ENCODE measurements around the gene SOX18. TPM values are rescaled to one million over a fixed set of nuclear protein-coding genes. Genes with fewer than 3 reads are reported as not detected.

The SOX18 gene
- total and polyA plus RNA-seq, 2 of the 8 experiments (the other 6 are each of a cell fraction or from before 2014, with no cell fraction given), result 0.09 TPM; not detected in 1

GRCh38 chr20:64077541-64077875 lies 28.1 kb upstream of the SOX18 start:
- Histone ChIP-seq H2BK5ac (ENCODE audit: low read depth, low read length) (no peak overlapping the region), H3K9me3 (ENCODE audit: insufficient read depth in 2 of 2, low read depth in 1 of 2, low read length in 1 of 2) (no peaks in the 10 kb centered on the region), H2BK20ac (ENCODE audit: low read length) (no peak overlapping the region), H3K23ac (ENCODE audit: insufficient read length) (no peak overlapping the region), H3K27ac (ENCODE audit: low read depth, low read length) (no peak overlapping the region), H3K4me1 (replicated peaks in 1 of 4; ENCODE audit: control insufficient read depth in 3 of 4, insufficient read depth in 4 of 4, low read length in 3 of 4) (peaks cover 0 to 19% (median 10%) of the 10 kb centered on the region in 4 experiments; a peak in 5 of 7 replicates), H3K27me3 (replicated peaks in 1 of 4; ENCODE audit: control insufficient read depth in 3 of 4, extremely low read depth in 1 of 4, insufficient read depth in 3 of 4, low read length in 3 of 4) (peaks cover 1 to 20% (median 15%) of the 10 kb centered on the region in 4 experiments; a peak in 6 of 7 replicates), H3K79me1 (ENCODE audit: low read depth, low read length) (no peaks in the 10 kb centered on the region), H3K56ac (replicated peaks; ENCODE audit: insufficient read length, low read depth, low read length) (no peak overlapping the region), H4K20me1 (replicated peaks in 1 of 2; ENCODE audit: control insufficient read depth in 1 of 2, insufficient read depth in 2 of 2, low read length in 2 of 2) (peaks cover 0 to 4% of the 10 kb centered on the region in 2 experiments), H3K9ac (replicated peaks in 1 of 4; ENCODE audit: extremely low read depth in 1 of 4, low read depth in 3 of 4, low read length in 3 of 4) (no peak overlapping the region), H2BK15ac (ENCODE audit: low read length) (no peak overlapping the region), H3K4ac (replicated peaks; ENCODE audit: insufficient read length, low read depth, low read length) (no peak overlapping the region), H3K36me3 (ENCODE audit: control insufficient read depth in 2 of 4, insufficient read depth in 4 of 4, low read length in 3 of 4) (peaks cover 0 to 6% (median 3%) of the 10 kb centered on the region in 4 experiments; a peak in 3 of 8 replicates), H3K18ac (ENCODE audit: extremely low read depth, low read length) (no peak overlapping the region; the same call in 1 of the 2 replicates), H2BK120ac (replicated peaks; ENCODE audit: low read depth, low read length) (no peak overlapping the region), H4K5ac (ENCODE audit: insufficient read length, low read depth, low read length) (no peak overlapping the region), H4K91ac (replicated peaks; ENCODE audit: insufficient read length, low read length) (no peak overlapping the region), H2AFZ (ENCODE audit: low read length) (no peak overlapping the region), H3K23me2 (ENCODE audit: low read depth, low read length) (peaks cover 11% of the 10 kb centered on the region; the same call in 1 of the 2 replicates), H4K8ac (ENCODE audit: extremely low read depth, insufficient read depth, low read length) (peak overlapping the region; percentile 25; the same call in 1 of the 2 replicates), H2AK5ac (ENCODE audit: low read depth, low read length) (no peak overlapping the region), H3K4me2 (ENCODE audit: insufficient read depth in 1 of 2, low read depth in 2 of 2, low read length in 2 of 2) (no peak overlapping the region), H3K79me2 (ENCODE audit: control insufficient read depth in 1 of 2, insufficient read depth in 2 of 2, low read length in 2 of 2) (no peaks in the 10 kb centered on the region), H3K4me3 (ENCODE audit: extremely low read depth in 1 of 4, insufficient read depth in 2 of 4, low read depth in 3 of 4, low read length in 4 of 4) (no peak overlapping the region), H3K14ac (ENCODE audit: insufficient read length) (no peak overlapping the region), H2BK12ac (ENCODE audit: low read depth, low read length) (no peak overlapping the region)
- DNase-seq (ENCODE audit: low read depth in 1 of 2, low spot score in 2 of 2) (no peak), FAIRE-seq (no peak)
- ChIA-PET CTCF (ENCODE audit: partially characterized antibody) (interaction anchor here (1.6 to 13.0 kb wide), 5 partner anchors 8 to 40 kb away, joined by 5 to 144 read pairs (median 33); partner anchors contain the start of genes SOX18 and TCEA2), POLR2A (ENCODE audit: partially characterized antibody) (interaction anchor here (0.6 to 4.6 kb wide), 3 partner anchors 9 to 104 kb away, joined by 3 to 27 read pairs (median 4); no protein-coding TSS in a partner anchor)
- TF ChIP-seq SRF (IDR thresholded peaks at IDR 0.05; ENCODE audit: low read depth, low read length) (no peak), KDM4A (IDR thresholded peaks at IDR 0.05; ENCODE audit: low read depth, low read length, severe bottlenecking) (no peak), CHD2 (IDR thresholded peaks at IDR 0.05; ENCODE audit: low read length) (no peak), TCF12 (IDR thresholded peaks at IDR 0.05; ENCODE audit: low read depth, low read length) (no peak), RFX5 (IDR thresholded peaks at IDR 0.05; ENCODE audit: borderline replicate concordance, low read depth, low read length) (no peak), YY1 (IDR thresholded peaks at IDR 0.05; ENCODE audit: low read depth, low read length) (no peak), SIRT6 (IDR thresholded peaks at IDR 0.05; ENCODE audit: low read length) (no peak), JUN (IDR thresholded peaks at IDR 0.05; ENCODE audit: low read depth, low read length) (no peak), CTBP2 (IDR thresholded peaks at IDR 0.05; ENCODE audit: borderline replicate concordance, insufficient read depth, insufficient read length, low read length) (no peak), JUND (IDR thresholded peaks at IDR 0.05; ENCODE audit: low read length) (no peak), RAD21 (IDR thresholded peaks at IDR 0.05 in 1 of 2, conservative IDR thresholded peaks at IDR 0.05 in 1 of 2; ENCODE audit: low read depth in 2 of 2, low read length in 2 of 2) (no peak)
- TF ChIP-seq, protein P1, sequence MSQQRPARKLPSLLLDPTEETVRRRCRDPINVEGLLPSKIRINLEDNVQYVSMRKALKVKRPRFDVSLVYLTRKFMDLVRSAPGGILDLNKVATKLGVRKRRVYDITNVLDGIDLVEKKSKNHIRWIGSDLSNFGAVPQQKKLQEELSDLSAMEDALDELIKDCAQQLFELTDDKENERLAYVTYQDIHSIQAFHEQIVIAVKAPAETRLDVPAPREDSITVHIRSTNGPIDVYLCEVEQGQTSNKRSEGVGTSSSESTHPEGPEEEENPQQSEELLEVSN (IDR thresholded peaks at IDR 0.05), result no peak
- 94% methylated on average over 6 of the region's 7 CpGs; no CpG with 5 or more reads in 1 of the 2 experiments for WGBS, 2 experiments (ENCODE audit: extremely low coverage in 1 of 2, insufficient coverage in 1 of 2, insufficient read length in 1 of 2, insufficient replicate concordance in 2 of 2, low coverage in 1 of 2, low lambda C conversion rate in 2 of 2, missing lambda C conversion rate in 1 of 2)

Data from H1 (cell line).